Mesothelial cell of epicardium (in vitro differentiated cells): Measurements from ENCODE around the gene UBA7. TPM values are rescaled to one million over a fixed set of nuclear protein-coding genes. Genes with fewer than 3 reads are reported as not detected.

Experiments used
- DNase-seq, 2 experiments: peaks; one replicate each; pipeline ENCODE4 v3.0.0; 2021; ENCODE audit warnings: low spot score in 2 of 2; ENCODE audit not compliant: unreplicated experiment in 2 of 2
- H3K27ac Mint-ChIP-seq: 2 replicates; pipeline ENCODE4 v1.8.0; 2021; ENCODE audit warnings: mixed read lengths
- H3K27me3 Mint-ChIP-seq: 2 replicates; pipeline ENCODE4 v1.8.0; 2021; ENCODE audit warnings: low read depth, mixed read lengths
- H3K36me3 Mint-ChIP-seq: 2 replicates; pipeline ENCODE4 v1.8.0; 2021; ENCODE audit warnings: mixed read lengths
- H3K4me1 Mint-ChIP-seq: 2 replicates; pipeline ENCODE4 v1.8.0; 2021; ENCODE audit warnings: mixed read lengths
- H3K4me3 Mint-ChIP-seq: 2 replicates; pipeline ENCODE4 v1.8.0; 2021; ENCODE audit warnings: mild to moderate bottlenecking, moderate library complexity, mixed read lengths
- H3K9me3 Mint-ChIP-seq: 2 replicates; pipeline ENCODE4 v1.8.0; 2021; ENCODE audit warnings: mixed read lengths
- total RNA-seq: library from RNA; stranded (reverse); gene quantifications from 3 replicates; pipeline ENCODE4 v1.2.1, GENCODE V29; 2021
- TF ChIP-seq, protein P1 (sequence below): fragments of 200-600 bp; sonication (generic); IDR thresholded peaks from one replicate; pipeline ENCODE4 v1.5.0; 2021; ENCODE audit warnings: antibody characterized with exemption; ENCODE audit not compliant: unreplicated experiment

Gene UBA7
- total RNA-seq, 1 donor from 2014 or later = 139 TPM

DNA sequence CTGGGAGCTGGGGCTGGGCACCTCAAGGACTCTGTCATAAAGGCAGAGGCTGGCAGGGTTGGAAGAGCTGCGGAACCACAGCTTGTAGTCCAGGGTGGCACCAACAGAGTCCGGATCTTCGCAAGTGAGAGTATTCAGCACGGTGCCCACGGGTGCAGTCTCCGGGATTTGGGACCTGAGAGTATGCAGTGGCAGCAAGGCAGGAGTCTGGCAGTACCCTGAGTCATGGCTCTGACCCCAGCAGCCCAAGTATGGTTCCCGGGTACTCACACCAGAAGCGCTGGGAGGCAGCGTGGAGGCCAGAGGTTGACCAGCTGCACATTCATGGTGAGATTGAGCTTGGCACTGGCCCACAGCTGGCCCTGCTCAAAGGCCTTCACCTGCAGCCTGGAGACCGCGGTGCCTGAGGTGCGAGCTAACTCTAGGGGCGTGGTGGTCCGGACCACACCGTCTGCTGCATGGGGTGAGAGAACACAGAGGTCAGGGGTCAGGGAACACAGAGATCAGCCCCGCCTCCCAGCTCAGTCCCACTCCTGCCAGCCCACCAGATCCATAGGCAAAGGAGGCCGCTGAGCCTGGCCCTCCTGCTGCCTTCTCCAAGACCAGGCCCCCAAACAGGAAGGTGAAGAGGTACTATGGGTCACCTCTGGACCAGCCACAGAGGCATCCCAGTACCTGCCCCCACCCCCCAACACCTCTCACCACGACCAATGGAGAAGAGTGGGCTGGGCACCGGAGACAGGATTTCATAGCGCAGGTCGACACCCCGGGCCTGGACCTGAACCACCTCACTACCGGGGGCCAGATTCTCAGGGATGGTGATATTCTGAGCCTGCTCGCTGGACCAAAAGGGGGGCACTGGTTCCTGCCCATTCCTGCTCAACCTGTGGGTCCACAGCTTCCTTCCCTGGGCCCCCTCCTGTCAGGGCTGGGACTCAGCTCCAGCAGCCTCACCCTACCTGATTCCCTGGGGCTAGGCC, 18.5 kb downstream of the UBA7 start:
- no peaks in the 10 kb centered on the region for H3K9me3 Mint-ChIP-seq
- TF ChIP-seq, protein P1, sequence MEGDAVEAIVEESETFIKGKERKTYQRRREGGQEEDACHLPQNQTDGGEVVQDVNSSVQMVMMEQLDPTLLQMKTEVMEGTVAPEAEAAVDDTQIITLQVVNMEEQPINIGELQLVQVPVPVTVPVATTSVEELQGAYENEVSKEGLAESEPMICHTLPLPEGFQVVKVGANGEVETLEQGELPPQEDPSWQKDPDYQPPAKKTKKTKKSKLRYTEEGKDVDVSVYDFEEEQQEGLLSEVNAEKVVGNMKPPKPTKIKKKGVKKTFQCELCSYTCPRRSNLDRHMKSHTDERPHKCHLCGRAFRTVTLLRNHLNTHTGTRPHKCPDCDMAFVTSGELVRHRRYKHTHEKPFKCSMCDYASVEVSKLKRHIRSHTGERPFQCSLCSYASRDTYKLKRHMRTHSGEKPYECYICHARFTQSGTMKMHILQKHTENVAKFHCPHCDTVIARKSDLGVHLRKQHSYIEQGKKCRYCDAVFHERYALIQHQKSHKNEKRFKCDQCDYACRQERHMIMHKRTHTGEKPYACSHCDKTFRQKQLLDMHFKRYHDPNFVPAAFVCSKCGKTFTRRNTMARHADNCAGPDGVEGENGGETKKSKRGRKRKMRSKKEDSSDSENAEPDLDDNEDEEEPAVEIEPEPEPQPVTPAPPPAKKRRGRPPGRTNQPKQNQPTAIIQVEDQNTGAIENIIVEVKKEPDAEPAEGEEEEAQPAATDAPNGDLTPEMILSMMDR = no peak
- no peak overlapping the region for H3K4me3 Mint-ChIP-seq
- no peaks in the 10 kb centered on the region for H3K27me3 Mint-ChIP-seq
- no peaks in the 10 kb centered on the region for H3K36me3 Mint-ChIP-seq
- no peak for DNase-seq
- H3K27ac Mint-ChIP-seq = no peak overlapping the region
- H3K4me1 Mint-ChIP-seq = peaks cover 8% of the 10 kb centered on the region

DNA sequence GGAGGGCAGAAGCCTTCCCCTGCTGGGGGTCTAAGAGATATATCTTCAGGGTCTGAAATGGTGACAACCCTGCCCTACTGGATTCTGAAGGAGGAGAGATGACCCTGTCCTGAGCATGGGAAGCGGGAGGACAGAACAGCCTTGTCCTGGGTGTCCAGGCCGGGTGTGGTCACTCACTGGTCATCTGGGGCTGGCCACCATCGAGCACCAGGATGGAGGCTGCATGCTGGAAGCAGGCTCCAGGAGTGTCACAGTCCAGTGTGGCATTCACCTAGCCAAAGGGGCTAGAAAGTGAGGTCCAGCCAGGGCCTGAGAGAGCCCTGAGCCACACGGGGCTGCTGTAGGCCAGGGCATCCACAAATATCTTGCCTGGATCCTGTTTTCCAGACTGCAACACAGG, 19.3 kb downstream of the UBA7 start:
- H3K27me3 Mint-ChIP-seq = no peaks in the 10 kb centered on the region
- H3K9me3 Mint-ChIP-seq = no peaks in the 10 kb centered on the region
- DNase-seq = no peak
- TF ChIP-seq, protein P1 = no peak
- no peaks in the 10 kb centered on the region for H3K36me3 Mint-ChIP-seq
- H3K4me1 Mint-ChIP-seq = peaks cover 8% of the 10 kb centered on the region
- no peak overlapping the region for H3K27ac Mint-ChIP-seq
- no peak overlapping the region for H3K4me3 Mint-ChIP-seq

DNA sequence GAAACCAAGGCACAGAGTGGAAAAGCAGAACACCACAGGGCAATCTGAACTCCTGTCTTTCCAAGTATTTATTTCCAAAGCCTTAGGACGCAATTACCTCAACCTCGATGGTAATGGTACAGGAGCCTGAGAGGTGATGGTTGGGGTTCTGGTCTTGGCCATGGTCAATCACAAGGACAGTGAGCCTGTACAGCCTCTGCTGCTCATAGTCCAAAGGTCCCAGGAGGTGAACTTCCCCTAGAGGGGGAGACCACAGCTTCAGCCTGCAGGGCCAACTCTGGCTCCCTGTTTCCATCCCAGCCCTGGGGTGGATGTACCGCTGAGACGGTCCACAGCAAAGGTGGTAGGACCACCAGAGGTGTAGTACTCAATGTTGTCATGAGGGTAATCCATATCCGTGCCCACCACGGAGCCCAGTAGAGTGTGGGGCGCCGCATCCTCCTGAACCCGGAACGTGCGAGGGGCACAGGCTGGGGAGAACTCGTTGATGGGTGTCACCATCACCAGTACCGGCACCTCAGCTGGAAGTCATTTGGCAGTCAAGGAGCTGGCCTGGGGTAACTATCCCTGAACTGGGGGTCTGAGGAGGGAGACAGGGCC, 20.2 kb downstream of the UBA7 start:
- TF ChIP-seq, protein P1 = no peak
- Mint-ChIP-seq H3K4me1 (peaks cover 8% of the 10 kb centered on the region), H3K27me3 (no peaks in the 10 kb centered on the region), H3K4me3 (no peak overlapping the region), H3K9me3 (no peaks in the 10 kb centered on the region), H3K36me3 (no peaks in the 10 kb centered on the region), H3K27ac (no peak overlapping the region)
- no peak for DNase-seq

DNA sequence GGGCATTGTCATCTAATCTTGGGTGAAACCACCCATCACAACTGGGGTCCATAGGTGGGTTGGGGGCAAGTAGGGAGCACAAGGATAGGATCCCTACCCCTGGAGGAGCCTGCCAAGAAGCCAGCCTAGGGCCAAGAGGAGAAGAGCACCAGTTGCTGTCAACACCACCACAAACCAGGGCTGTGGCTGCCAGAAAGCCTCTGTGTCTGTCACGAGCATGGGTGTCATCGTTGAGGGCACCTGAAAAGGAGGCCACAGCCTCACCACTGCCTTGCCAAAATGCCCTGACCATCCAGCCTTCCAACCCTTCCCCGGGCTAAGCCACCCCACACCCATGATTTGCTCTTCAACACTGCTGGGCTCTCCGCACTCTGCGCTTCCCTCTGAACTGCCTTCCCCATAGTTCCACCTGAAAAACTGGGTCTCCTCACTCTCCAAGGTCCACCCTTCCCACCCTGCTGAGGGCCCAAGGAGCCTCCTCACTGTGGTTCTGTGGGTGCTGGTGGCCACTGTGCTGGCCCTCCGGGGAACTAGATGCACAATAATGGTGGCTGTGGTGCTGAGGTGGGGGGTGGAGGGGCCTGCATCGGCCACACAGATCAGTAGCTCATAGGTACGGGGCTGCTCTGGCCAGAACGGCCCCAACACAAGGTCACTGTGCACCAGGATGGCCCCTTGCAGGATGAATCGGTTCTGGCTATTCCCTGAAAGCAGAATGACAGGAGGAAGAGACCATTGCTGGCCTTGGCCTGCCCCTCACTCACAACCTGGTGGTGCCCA, 21.2 kb downstream of the UBA7 start:
- no peaks in the 10 kb centered on the region for H3K9me3 Mint-ChIP-seq
- DNase-seq = no peak
- TF ChIP-seq, protein P1 = no peak
- no peak overlapping the region for H3K4me3 Mint-ChIP-seq
- H3K36me3 Mint-ChIP-seq = no peaks in the 10 kb centered on the region
- peaks cover 8% of the 10 kb centered on the region for H3K4me1 Mint-ChIP-seq
- H3K27ac Mint-ChIP-seq = no peak overlapping the region
- no peaks in the 10 kb centered on the region for H3K27me3 Mint-ChIP-seq

DNA sequence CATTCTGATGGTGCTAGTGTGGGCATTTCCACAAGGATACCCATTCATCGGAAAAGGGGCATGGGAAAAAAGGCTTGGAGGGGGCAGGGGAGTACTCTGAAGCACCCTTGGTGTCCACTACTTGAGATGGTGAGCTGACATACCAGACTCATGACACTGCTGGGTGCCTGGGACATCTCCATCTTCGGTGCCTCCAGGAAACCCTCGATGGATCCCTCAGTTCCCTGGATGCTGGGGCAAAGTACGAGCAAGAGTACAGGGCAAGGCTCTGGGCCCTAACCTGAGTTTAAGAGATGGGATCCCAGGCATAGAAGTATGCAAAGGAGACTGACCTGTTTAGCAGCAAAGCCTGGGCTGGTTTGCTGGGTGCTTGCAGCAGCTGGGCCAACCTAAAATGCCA, 22.2 kb downstream of the UBA7 start:
- Mint-ChIP-seq H3K9me3 (no peaks in the 10 kb centered on the region), H3K4me1 (peaks cover 14% of the 10 kb centered on the region), H3K4me3 (no peak overlapping the region), H3K27ac (no peak overlapping the region), H3K36me3 (no peaks in the 10 kb centered on the region), H3K27me3 (no peaks in the 10 kb centered on the region)
- TF ChIP-seq, protein P1 = no peak
- no peak for DNase-seq
